DND-41 (cell line): Measurements from ENCODE around the gene NLRC3.

Experiments used
- ATAC-seq: fragments of 200-7000 bp; cut with Tn5 transposase; 3 replicates; pipeline ENCODE4 v1.9.1; 2021; ENCODE audit warnings: low read depth; ENCODE audit not compliant: insufficient read depth
- DNase-seq: peaks from one replicate; pipeline ENCODE4 v3.0.0-alpha.2; 2020
- H2AFZ ChIP-seq: 2 replicates; pipeline ENCODE4 v1.6.0; 2012; ENCODE audit warnings: low read depth, low read length
- H3K27ac ChIP-seq: 2 replicates; pipeline ENCODE4 v1.5.1; 2012; ENCODE audit warnings: low read length, inconsistent platforms
- H3K27me3 ChIP-seq: fragments of 200-600 bp; sonication (generic); 2 replicates; pipeline ENCODE4 v1.6.0; 2012; ENCODE audit warnings: low read length, mild to moderate bottlenecking, inconsistent platforms; ENCODE audit not compliant: insufficient read depth, poor library complexity
- H3K36me3 ChIP-seq: 2 replicates; pipeline ENCODE4 v1.5.1; 2012; ENCODE audit warnings: low read length, inconsistent platforms; ENCODE audit not compliant: insufficient read depth
- H3K4me1 ChIP-seq: 2 replicates; pipeline ENCODE4 v1.5.1; 2012; ENCODE audit warnings: mild to moderate bottlenecking, low read length; ENCODE audit not compliant: insufficient read depth
- H3K4me2 ChIP-seq: 2 replicates; pipeline ENCODE4 v1.6.0; 2012; ENCODE audit warnings: mild to moderate bottlenecking, moderate library complexity, low read length, inconsistent platforms; ENCODE audit not compliant: insufficient read depth
- H3K4me3 ChIP-seq, 2 experiments: fragments of 200-600 bp in 1 of 2; shearing (Covaris generic) in 1 of 2; 2 replicates each; pipeline ENCODE4 v1.5.1; 2012 to 2016; ENCODE audit warnings: inconsistent platforms in 2 of 2, low read length in 2 of 2, mild to moderate bottlenecking in 2 of 2, low read depth in 1 of 2, moderate library complexity in 1 of 2
- H3K79me2 ChIP-seq: 2 replicates; pipeline ENCODE4 v1.6.0; 2012; ENCODE audit warnings: low read length, inconsistent platforms; ENCODE audit not compliant: insufficient read depth
- H3K9ac ChIP-seq: 2 replicates; pipeline ENCODE4 v1.6.0; 2012; ENCODE audit warnings: low read depth, mild to moderate bottlenecking, inconsistent platforms, low read length, moderate library complexity
- H3K9me3 ChIP-seq: 2 replicates; pipeline ENCODE4 v1.5.1; 2012; ENCODE audit warnings: low read length, moderate library complexity, mild to moderate bottlenecking, inconsistent platforms; ENCODE audit not compliant: insufficient read depth, severe bottlenecking
- H4K20me1 ChIP-seq: 2 replicates; pipeline ENCODE4 v1.6.0; 2012; ENCODE audit warnings: low read length; ENCODE audit not compliant: insufficient read depth
- CTCF ChIP-seq: IDR thresholded peaks from 2 replicates; pipeline ENCODE4 v1.5.1; 2012; ENCODE audit warnings: borderline replicate concordance, low read length, moderate library complexity, mild to moderate bottlenecking; ENCODE audit not compliant: poor library complexity, severe bottlenecking; ENCODE audit errors: extremely low read depth
- EZH2 ChIP-seq: IDR thresholded peaks from 3 replicates; pipeline ENCODE4 v1.6.1; 2012; ENCODE audit warnings: borderline replicate concordance, low read depth, mild to moderate bottlenecking, moderate library complexity, low read length, inconsistent platforms; ENCODE audit not compliant: severe bottlenecking

Gene NLRC3

DNA sequence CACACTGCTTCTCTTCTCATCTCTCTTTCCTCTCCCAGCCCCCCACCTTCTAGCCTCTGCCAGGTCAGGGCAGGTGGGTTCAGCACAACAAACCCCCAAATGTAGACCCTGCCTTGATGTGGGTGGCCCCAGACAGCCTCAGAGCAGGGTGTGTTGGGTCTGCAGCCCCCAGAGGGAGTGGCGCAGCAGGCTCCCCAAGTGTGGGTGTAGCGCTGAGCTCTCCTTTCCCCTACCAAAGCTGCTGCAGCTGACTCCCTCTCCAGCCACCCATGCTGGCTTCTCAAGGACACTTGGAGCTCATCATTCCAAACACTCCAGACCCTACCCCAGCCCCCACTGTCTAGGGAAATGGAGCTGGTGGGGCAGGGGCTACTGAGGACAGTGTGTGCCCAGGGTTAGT lies 27.3 kb downstream of the NLRC3 start:
- no peak overlapping the region for H3K9ac ChIP-seq
- H3K9me3 ChIP-seq, result no peaks in the 10 kb centered on the region
- no peak overlapping the region for H3K4me2 ChIP-seq
- H3K27me3 ChIP-seq, result no peaks in the 10 kb centered on the region
- ATAC-seq (no peak), DNase-seq (no peak)
- H3K79me2 ChIP-seq, result no peaks in the 10 kb centered on the region
- no peak overlapping the region for H2AFZ ChIP-seq
- H4K20me1 ChIP-seq, result no peaks in the 10 kb centered on the region
- no peak for TF ChIP-seq CTCF
- no peak for TF ChIP-seq EZH2
- no peaks in the 10 kb centered on the region for H3K4me1 ChIP-seq
- H3K27ac ChIP-seq, result no peak overlapping the region
- H3K4me3 ChIP-seq, result no peak overlapping the region
- peaks cover 62% of the 10 kb centered on the region for H3K36me3 ChIP-seq

DNA sequence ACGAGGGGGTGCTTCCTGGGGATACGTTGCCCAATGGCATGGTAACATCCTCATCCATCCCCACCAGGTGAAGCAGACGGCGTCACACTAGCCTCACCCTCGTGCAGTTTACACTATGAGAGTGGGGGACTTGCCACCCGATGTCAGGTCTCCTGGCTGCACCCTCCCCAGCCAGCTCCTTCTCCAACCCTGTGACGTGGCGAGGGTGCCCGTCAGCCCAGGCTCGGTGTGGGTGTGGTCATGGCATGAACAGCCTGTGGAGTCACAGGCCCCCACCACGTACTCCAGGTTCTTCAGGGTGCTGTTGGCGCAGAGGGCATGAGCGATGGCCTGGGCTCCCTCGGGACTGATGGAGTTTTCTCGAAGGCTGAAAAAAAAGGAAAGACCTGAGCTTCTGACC lies 28.3 kb downstream of the NLRC3 start:
- Histone ChIP-seq H2AFZ (no peak overlapping the region), H3K36me3 (peaks cover 56% of the 10 kb centered on the region), H3K9ac (no peak overlapping the region), H3K27me3 (no peaks in the 10 kb centered on the region), H3K4me2 (no peak overlapping the region), H4K20me1 (no peaks in the 10 kb centered on the region), H3K27ac (no peak overlapping the region), H3K9me3 (no peaks in the 10 kb centered on the region), H3K79me2 (no peaks in the 10 kb centered on the region), H3K4me3 (no peak overlapping the region), H3K4me1 (no peaks in the 10 kb centered on the region)
- DNase-seq (no peak), ATAC-seq (no peak)
- no peak for TF ChIP-seq EZH2
- no peak for TF ChIP-seq CTCF

GRCh38 chr16:3548445-3548844 lies 28.8 kb downstream of the NLRC3 start:
- no peak overlapping the region for H3K4me3 ChIP-seq

More at GRCh38 chr16:3548445-3548844, 28.8 kb downstream of the NLRC3 start:
- DNase-seq (no peak), ATAC-seq (no peak)
- Histone ChIP-seq H3K4me1 (no peaks in the 10 kb centered on the region), H3K9me3 (no peaks in the 10 kb centered on the region), H3K79me2 (no peaks in the 10 kb centered on the region), H3K36me3 (peaks cover 55% of the 10 kb centered on the region), H3K9ac (no peak overlapping the region), H3K27ac (no peak overlapping the region), H3K4me2 (no peak overlapping the region), H3K27me3 (no peaks in the 10 kb centered on the region), H2AFZ (no peak overlapping the region), H4K20me1 (no peaks in the 10 kb centered on the region)
- TF ChIP-seq EZH2 (no peak), CTCF (no peak)
